Stimulated activated CD4-positive, alpha-beta T cell treated with anti-CD3 and anti-CD28 coated beads, Interleukin-15, amount 100 ng/mL, for 24 hours (primary cell): ENCODE measurements around the gene AK4.
"Not testable (repeated sequence)": the region's sequence is repeated elsewhere in the genome, so short reads cannot be mapped to it uniquely, and the experiment has no call there.

ENCODE experiments used
- DNase-seq: peaks from one replicate; pipeline ENCODE4 v3.0.0-alpha.2; 2020

The AK4 gene

GRCh38 chr1:65148178-65148547 lies at the start of gene AK4:
AK4 (plus strand) TSS chr1:65148203; CDS start chr1:65148408, 205 bp downstream.
- not testable (repeated sequence) for DNase-seq

DNA sequence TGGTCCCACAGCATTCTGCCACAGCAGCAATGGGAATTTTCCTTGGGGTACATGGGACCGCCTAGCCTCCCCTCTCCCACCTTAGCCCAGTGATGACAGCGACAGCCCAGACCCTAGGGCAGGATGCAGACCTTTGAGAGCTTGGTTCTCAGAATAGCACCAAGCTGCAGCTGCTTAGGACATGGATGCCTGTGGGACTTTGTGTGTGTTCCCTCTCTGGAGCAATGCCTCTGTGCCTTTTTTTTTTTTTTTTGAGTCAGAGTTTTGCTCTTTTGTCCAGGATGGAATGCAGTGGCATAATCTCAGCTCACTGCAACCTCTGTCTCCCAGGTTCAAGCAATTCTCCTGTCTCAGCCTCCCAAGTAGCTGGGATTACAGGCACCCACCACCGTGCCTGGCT lies 44.2 kb upstream of the AK4 start:
- DNase-seq: no peak

- DNase-seq: no peak
Measured at GRCh38 chr1:65104854-65105534, 43.0 kb upstream of the AK4 start.

- DNase-seq: no peak
Measured at GRCh38 chr1:65105596-65105995, 42.4 kb upstream of the AK4 start.

DNA sequence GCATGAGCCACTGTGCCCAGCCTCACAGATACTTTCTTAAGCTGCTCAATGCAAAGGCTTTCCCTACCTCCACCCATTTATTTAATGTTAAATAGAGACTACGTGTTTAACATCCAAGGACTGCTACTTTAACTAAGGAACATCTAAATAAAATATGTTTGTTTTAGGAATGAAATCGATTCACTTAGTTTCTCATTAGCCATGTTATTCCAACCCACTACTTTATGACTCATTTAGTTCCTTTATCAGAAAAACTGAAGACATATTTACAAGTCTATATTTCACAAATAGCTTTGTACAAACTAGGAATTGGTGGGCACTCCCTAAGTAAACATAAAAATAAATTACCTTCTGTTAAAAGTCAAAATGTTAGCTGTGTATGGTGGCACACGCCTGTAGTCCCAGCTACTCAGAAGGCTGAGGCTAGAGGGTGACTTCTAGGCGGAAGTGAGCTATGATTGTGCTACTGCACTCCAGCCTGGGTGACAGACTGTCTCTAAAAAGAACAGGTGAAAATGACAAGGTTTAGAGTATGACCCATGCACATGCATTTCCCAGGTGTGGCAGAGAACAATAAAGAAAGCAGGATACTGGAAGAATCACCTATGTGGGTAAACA lies 39.9 kb upstream of the AK4 start:
- no peak for DNase-seq

GRCh38 chr1:65109487-65109886 lies 38.5 kb upstream of the AK4 start:
- DNase-seq: no peak

DNA sequence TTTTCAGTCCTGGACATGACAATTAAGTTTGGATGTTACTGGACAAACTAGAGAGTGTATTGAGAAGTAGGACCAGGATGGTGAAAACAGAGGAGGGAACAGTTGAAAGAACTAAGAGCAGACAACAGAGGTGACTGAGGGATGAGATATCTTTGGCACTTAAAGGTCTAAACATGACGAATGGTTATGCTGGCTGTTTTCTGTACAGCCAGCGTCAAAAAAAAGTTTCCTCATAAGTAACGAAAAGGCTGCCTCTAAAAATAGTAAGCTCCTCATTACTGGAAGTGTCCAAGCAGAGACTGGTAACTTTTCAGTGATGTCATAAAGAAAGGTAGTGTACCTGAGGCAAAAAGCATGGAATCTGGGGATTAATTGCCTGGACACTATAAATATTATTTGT lies 35.2 kb upstream of the AK4 start:
- no peak for DNase-seq

DNA sequence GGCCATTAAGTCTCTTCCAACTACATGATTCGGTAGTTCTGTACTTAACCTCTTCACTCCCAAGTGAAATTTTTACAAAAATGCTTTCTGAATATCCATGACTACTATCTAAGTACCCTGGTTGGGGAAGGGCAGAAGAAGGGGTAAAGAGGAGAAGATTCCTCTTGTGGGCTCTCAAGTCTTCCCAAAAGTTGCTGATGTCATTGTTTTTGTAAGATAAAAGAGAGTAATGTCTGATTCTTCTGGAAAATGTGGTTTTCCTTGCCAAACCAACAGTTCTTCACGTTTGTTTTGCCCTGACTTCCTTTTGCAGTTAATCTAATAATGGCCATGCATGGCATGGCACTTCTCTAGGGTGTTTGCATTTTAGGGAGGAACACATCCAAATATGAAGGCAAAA lies 34.7 kb upstream of the AK4 start:
- no peak for DNase-seq

DNA sequence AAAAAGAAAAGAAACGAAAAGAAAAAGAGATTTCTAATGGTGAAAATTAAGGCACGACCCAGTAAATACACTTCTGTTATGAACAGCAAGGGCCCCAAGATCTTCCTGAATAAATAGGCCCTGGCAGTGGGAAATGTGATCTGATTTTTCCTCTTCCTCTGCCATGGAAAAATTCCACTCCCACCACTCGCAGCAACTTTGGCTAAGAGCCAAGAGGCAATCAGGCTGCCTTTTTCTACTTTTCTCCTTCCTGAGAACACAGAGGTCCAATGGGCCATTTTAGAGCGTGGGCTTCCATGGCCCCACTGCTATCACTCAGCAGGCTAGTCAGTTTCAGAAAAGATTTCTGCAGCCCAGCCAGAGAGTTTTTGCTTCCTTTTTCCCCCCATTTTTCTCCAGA lies 33.7 kb upstream of the AK4 start:
- DNase-seq: no peak

GRCh38 chr1:65119951-65120350 lies 28.1 kb upstream of the AK4 start:
- no peak for DNase-seq

- not testable (repeated sequence) for DNase-seq
Measured at GRCh38 chr1:65129104-65129503, 18.9 kb upstream of the AK4 start.

GRCh38 chr1:65138524-65138923 lies 9.5 kb upstream of the AK4 start:
- DNase-seq: no peak

- DNase-seq: not testable (repeated sequence)
Measured at GRCh38 chr1:65139793-65140192, 8.2 kb upstream of the AK4 start.

GRCh38 chr1:65141394-65141793 lies 6.6 kb upstream of the AK4 start:
- DNase-seq: no peak

- DNase-seq: no peak
Measured at GRCh38 chr1:65141918-65142317, 6.1 kb upstream of the AK4 start.

GRCh38 chr1:65143112-65143658 lies 4.8 kb upstream of the AK4 start:
- not testable (repeated sequence) for DNase-seq

GRCh38 chr1:65146908-65147423 lies 1.0 kb upstream of the AK4 start:
- DNase-seq: no peak

DNA sequence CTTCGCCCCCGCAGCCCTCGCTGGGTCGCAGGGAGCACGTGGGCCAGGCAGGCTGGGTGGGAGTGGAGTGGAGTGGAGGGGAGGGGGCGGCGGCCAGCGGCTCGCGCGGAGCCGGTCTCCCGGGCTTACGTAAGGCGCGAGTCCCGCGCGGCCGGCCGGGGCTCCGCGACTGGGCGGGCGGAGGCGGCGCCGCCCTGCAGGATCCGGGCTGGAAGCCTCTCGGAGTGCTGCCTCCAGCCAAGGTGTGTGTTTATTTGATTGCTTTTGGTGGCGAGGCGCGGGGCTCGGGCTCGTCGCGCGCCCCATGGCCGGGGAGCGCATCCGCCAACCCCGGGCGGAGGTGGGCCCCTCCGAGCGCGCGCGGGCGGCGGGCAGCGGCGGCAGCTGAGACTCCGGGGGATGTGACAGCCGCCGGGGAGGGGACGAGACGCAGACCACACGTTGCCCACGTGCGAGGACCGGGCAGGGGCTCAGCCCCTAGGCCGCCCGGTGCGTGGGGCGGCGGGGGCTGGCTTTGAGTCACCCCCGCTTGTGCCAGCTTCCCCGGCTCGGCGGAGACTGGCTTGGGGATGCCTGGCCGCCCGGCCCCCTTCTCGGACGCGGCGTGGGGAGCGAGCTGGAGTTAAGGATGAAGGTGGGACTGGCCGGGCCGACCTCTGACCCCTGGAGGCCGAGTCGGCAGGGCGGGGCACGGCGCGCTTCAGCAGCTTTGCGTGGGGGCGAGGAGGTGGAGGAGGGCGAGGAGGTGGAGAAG lies 402 bp upstream of the AK4 start:
- DNase-seq: peak; percentile 68

- peak; percentile 76 for DNase-seq
Measured at GRCh38 chr1:65148548-65149350, 746 bp downstream of the AK4 start.

DNA sequence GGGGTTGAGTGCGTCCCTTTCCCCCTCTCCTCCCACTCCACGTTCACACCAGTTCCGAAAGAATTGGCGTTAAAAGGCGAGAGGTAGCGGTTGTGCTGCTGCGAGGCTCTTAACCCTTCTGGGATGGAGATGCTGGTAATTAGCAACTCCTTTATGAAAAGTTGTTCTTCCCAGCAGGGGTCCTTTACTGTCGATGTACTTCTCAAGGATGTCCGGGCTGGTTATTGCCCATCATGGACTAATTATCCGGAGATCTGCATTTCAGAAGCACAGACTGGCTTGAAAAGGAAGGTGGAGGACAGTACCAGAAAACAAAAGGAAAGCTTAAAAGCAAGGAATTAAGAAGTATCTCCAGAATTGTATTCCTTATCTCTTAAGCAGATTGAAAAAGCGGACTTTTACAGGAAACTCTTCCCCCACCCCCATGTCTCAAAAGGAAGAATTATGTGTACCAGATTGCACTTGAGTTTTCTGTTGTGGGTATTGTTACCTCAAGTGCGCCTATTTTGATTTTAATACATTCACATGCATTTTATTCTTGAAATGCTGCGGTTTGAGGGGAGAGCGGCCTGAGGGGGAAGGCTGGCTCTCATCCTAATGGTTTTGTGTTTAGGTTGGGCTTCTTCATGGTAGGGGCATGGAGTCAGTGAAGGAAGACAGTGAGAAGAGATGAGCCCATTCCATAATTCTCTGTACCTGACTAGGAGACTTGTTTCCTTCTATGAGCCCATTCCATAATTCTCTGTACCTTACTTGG lies 1.5 kb downstream of the AK4 start:
- DNase-seq: no peak

DNA sequence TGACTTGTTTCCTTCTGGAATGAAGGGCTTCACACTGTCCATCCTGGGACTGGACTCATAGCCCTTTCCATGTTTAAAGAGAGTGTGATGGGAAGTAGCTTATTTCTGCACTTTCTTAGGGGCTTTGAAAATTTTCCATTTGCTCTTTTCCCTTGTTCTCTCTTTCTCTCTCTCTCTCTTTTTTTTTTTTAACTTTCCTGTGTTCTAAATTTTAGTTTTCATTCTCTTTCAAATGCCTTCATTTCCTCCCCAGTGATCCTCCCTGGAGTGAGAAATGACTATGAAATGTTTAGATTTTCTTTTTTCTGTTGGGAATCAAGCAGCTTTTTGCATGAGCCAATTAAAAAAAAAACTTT lies 2.1 kb downstream of the AK4 start:
- DNase-seq: no peak
